ENCODE measurements around the gene MYL6.

Gene MYL6

DNA sequence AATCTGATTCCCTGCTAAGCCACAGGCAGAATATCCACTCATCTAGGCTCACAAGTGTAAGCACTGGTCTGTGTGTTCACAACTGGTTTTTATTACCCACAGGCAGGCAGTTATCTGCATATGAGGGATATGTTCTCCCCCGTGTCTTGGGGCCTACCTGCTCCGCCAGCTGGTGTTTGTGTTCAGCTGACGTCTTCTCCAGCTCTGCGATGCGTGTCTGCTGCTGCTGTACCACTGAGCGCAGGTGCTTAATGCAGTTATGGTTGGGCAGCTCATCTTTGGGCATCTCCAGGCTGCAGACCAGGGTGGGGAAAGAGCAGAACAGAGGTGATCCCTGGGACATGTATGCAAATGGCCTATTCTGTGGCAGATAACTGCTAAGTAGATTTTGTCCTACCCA, 49.8 kb downstream of the MYL6 start:
- no peak for DNase-seq (ENCODE audit: low spot score in 2 of 2)
- no peak overlapping the region for H3K27ac Mint-ChIP-seq
- no peak overlapping the region for H3K4me3 Mint-ChIP-seq
- peaks cover 90% of the 10 kb centered on the region for H3K36me3 Mint-ChIP-seq
- no peaks in the 10 kb centered on the region for H3K9me3 Mint-ChIP-seq
- no peaks in the 10 kb centered on the region for H3K4me1 Mint-ChIP-seq
- no peak for ATAC-seq
